Activated CD4-positive, CD25-positive, alpha-beta regulatory T cell (primary cell): ENCODE data around the gene PTPRK.

ENCODE experiments used
- DNase-seq, 4 experiments: peaks; one replicate each; lab custom pipeline; 2025; lab: John Stamatoyannopoulos, UW

Gene PTPRK

DNA sequence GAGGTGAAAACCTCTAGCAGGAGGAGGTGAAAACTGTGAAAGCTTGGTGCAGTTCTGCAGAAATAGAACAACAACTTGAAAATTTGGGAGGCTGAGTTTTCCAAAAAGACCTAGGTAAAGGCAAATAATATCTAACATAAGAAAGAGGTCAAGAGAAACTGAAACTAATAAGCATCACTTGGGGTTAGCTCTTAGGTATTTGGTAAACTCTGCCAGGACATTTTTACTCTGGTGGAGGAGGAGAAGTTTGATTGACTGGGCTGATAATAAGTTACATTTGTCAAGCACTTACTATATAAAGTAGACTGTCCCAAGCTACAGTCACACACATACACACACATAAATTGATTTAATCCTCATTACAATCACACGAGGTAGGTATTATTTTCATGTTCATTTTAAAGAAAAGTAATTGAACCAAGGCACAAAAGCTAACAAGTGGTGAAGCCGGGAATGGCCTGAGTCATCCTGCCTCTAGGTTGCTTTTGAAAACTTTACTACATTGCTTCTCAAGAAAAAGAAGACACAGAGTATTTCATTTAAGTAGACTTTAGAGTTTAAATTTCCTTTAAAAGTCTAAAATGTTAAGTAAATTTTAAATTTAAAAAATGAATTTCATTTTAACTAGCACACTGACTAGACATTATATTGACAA is 275.5 kb downstream of the PTPRK start:
- DNase-seq, result no peak

DNA sequence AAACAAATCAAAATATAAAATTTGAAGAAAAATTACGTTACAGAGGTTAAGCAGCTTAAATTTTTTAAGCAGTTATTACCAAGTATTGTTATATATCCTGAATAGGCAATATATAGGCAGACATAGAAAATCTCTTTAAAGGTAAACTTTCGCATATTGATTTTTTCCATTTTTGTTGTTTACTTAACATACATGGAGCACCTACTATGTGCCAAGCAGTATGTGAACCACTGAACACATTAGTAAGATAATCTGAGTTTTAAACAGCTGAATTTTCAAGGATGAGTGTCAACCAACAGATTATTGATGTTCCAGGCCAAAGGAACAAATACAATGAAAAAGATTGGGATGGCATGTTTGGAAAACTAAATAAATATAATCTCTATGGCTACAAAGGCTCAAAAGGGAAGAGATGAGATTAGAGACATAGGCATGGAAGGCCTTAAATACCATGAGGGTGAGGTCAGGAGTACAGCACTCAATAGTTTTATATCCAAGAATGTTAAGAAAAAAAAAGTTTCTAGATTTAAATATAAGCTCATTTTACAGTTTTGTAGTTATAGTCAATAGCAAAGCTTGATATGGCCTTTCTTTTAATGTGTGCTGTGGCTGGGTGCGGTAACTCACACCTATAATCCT is 277.5 kb downstream of the PTPRK start:
- DNase-seq, result no peak

DNA sequence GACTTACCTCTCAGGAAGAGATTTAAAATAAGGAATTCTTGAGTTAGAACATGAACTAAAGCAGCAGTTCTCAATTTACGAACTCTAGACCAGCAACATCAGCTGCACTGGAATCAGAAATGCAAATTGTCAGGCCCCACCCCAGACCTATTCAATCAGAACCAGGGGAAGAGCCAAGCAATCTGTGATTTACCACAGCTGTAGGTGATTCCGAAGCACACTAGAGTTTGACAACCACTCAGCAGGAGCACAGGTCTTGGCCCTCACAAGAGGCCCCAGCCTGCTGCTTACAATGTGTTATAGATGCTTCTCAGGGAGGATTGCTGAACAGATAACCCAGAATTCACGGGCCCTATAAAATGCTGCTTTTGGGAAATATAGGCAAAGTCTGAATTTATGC is 279.2 kb downstream of the PTPRK start:
- DNase-seq, result no peak

DNA sequence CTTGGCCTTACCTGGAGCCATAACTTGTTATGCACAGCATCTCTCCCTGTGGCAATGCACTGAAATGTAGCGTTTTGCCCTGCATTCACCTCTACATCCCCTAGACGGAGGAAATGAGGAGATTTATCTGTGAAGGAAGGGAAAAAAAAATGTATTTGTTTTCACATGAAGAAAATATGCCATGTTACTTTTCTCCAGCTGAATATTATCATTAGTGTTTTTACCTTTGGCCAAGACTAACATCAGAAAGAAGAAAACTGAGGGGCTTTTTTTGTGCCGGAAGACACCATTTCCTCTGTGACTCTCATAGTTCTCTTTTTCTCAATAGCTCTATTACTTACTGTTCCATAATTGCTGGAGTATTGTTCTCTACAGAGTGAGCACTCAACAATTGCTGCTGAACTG is 280.4 kb downstream of the PTPRK start:
- no peak for DNase-seq

DNA sequence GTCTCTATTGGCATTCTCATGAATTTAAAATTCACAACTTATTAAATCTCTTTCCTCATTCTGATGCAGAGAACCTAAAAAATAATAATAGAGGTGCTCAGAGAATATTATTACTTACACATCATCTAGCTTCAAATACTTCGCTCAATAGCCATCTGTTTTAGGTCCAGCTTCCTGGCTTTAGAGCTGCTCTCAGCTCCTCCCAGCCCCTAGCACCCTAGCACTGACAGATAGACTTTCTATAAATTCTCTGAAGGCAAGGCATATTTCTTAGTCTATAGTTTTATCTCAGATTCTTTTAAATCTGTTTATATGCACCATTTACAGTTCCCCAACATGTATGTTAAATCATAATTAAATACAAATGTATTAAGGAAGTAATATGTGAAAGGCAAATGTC is 281.3 kb downstream of the PTPRK start:
- no peak for DNase-seq

DNA sequence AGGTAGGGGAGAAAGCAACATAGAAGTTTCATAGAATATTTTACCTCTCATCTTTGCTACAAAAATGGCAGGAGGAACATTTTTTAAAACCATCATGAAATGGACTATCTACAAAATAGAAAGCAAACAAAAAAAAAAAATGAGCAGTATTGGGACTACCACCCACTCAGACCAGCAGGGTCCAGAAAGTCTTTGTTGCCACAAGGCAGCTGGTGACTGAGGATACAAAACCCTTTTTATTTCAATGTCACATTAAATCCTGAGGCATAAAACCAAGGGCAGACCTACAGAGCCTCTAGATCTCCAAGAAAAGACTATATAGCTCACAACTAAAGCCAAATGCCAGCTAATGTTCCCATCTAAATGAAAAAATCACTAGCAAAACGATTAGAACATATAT is 282.2 kb downstream of the PTPRK start:
- DNase-seq, result no peak

DNA sequence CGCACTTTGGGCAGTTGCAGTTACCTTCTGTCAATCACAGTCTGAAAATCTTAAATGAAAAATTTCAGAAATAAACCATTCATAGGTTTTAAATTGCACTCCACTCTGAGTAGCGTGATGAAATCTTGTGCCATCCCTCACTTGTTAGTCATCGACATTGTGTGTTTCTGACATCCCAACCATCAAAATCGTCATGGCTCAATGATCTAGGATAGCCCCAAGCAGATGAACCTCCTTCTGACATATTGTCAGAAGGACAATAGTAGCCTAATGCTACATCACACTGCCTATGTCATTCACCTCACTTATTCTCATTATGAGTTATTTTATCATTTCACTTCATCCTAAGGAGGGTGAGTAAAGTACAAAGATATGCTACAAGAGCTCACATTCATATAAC is 284.8 kb downstream of the PTPRK start:
- DNase-seq, result no peak

DNA sequence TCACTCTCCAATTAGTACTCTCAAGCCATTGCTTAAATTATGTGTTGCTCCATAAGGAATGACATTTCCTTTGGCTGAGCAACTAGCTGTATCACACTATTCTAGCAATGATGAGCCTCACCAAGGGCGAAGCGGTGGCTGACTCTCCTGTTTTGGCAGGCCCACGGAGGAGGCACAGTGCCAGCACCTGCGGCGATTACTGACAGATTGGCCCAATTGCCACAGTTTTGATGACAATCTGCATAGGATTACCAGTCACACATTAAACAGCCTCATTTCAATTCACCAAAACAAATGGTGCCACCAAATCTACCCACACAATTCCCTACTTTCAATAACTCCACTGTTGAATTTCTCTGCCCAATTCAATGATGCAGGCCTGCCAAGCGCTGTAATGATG is 286.9 kb downstream of the PTPRK start:
- no peak for DNase-seq

DNA sequence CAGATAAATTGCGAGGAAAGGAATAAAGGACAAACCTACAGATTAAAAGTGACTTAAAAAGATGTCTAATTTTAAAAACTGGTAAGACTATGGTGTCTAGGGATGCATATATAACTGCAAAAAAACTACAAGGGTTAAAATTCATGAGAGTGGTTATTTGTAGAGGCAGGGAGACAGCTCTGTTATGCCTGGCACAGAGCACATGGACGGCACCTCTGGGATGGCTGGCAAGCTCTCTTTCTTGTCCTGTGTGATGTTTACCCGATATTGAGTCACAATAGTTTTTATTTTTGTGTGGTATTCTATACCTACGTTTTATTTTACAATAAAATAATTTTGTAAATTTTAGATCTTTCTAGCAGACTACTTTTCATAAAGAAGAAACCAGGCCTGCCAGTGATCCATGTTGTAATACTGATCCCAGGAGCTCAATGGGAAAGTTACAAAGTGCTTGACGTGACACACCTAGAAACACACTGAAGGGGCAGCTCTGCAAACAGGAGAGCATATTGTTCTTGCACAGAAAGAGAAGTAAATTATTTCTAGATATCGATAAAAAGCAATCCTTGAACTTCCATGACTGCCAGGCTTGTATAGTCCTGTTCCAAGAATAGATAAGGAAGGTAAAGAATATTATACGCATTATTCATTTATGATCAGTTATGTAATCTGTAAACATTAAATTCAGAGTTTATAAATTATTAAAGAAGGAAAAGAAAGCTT is 290.0 kb downstream of the PTPRK start:
- no peak for DNase-seq

DNA sequence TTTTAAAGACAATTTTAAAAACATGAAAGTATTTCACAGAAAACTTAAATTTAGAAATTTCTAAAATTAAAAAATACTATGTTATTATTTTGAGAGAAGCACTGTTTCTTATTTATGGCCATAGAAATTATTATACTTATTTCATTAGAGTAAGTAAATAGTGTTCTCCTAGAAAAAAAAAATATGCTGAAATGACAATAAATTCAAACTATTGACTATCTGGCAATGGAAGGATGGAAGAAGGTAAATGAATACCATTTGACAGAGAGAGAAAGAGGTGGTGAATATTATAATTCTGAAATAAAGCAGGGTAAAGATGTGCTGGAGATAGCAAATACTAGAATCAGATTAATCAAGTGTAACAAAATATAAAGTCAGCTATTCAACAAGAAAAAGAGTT is 294.8 kb downstream of the PTPRK start:
- no peak for DNase-seq

DNA sequence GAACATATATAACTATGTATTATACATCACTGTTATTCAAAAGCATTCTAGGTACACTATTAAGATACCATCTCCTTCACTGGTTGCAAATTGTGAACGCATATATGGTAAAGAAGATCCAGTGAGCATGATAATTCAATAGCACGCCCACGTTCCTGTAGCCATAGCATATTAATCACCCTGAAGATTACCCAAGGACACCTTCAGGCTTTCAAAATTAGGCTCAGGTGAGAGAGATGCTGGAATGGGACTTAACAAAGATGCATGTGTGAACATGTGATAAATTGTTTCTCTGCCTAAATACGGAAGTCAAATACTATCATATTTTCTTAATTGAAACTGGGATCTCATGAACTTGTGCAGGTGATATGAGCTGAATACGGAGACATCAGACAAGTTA is 303.5 kb downstream of the PTPRK start:
- no peak for DNase-seq

DNA sequence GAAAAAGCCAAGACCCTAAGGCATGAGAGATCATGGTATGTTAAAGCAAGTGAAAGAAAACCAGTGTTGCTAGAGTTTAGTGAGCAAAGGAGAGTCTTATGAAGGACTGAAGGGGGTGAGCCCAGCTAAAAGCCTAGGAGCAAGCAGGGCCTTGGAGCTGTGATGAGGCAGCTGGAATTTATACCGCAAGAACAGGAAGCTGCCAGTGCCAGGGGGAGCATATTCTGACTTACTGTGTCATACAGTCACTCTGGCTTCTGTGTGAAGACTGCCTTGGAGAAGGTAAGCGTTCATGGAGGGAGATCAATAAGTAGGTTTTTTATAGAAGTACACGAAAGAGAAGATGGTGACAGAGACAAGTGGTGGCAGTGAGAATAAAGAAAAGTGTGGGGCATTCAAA is 310.6 kb downstream of the PTPRK start:
- no peak for DNase-seq

DNA sequence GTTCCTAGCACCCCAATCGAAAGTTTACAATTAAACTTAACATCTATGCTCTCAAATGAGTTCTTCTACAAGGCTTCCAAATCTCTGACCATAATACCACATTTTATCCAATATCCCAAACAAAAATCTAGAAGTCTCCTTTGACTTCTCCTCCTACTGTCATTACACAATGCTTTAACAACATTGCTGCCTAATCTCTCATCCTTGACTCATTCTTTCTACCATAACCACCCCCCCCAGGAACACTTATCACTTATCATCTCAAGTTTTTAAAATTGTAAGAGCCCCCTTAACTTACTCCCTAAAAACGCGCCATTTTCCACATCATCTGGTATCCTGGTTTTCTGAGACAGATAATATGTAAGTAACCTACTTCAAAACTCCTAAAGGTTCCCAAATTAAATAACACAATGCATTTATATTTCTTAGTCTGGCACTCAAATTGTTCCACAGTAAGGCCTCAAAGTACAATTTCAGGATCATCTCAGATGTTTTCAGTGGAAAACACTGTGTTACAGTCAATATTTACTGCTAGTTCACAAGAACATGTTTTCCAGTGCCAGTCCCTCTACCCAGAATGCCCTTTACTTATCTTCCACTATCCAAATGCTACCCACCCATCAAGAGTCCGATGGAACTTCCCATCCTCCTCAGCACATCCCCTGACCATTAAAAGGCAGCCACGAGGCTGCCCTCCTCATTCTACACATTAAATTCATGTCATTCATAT is 311.4 kb downstream of the PTPRK start:
- DNase-seq, result no peak

DNA sequence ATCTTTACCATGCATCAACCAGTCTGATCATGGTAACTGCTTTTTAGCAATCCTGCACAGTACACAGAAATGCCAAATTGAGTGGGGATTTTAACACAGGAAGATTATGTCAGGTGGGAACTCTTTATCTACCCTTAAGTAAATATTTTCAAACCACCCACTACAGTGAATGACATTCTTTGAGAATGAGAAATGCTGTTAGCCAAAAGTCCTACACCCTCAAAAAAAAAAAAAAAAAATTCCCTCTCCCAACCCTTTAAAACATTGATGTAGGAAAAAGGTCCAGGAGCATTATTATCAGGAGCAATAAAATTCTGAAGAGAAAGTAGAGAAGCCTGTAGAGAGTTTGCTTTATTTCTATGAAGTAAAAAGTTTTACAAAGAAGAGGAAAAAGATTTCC is 312.3 kb downstream of the PTPRK start:
- no peak for DNase-seq

DNA sequence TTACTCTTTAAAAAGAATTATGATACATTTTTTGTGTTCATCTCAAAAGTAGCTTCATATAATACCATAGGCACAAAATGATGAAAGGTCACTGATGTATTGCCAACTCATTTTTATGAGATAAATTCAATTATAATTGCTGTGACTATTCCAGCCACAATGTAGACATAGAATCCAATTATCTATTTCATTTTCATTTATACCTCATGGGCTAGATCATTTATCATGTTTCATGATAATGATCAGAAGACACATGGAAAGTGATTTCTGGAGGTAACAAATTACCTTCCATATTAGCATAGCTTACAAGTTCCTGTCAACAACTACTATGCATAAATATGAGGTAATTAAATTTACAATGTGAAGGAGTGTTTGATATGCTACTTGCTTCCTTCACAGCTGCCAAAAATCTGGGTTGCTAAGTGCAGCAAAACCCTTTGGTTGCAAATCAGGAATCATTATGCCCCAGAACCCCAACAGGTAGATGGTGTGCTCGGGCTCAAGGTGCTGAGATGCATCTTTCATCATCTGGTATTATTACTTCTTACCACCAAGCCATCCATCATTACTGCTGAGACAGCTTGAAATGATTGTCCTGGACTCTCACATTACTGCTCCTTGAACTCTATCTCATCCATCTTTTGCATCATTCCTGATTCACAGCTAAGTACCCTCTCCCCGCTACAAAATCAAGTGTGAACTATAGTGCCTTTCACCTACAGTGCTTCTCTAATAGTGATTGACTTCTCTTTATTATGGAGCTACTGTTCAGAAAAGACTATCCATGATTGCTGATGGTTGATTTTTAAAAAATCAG is 313.6 kb downstream of the PTPRK start:
- no peak for DNase-seq

DNA sequence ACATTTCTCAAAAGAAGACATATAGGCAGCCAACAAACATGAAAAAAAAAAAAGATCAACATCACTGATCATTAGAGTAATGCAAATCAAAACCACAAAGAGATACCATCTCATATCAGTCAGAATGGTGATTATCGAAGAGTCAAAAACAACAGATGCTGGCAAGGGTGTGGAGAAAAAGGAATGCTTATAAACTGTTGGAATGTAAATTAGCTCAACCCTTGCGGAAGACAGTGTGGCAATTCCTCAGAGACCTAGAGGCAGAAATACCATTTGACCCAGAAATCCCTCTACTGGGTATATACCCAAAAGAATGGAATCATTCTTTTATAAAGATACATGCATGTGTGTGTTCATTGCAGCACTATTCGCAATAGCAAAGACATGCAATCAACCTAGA is 315.8 kb downstream of the PTPRK start:
- DNase-seq, result no peak

DNA sequence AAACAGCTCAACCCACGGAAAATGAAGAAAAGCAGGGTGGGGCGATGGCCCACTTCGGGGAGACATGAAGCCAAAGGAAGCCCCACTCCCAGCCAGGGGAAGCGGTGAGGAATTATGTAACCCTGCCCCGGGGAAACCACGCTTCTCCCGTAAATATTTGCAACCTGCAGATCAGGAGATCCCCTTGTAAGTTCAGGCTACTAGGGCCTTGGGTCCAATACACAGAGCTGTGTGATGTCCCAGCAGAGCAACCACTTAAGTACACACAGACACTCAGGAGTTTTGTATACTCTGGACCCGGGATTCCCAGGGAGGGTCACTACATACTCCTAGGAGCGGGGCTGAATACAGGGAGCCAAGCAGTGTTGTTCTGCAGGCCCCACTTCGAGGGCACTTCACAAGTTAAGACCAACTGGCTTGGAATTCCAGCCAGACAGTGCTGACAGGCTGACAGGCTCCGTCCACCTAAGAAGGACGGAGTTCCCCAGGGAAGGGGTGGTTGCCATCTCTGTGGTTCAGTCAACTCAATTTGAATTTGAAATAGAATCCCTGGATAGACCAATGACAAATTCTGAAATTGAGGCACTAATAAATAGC is 318.1 kb downstream of the PTPRK start:
- no peak for DNase-seq

DNA sequence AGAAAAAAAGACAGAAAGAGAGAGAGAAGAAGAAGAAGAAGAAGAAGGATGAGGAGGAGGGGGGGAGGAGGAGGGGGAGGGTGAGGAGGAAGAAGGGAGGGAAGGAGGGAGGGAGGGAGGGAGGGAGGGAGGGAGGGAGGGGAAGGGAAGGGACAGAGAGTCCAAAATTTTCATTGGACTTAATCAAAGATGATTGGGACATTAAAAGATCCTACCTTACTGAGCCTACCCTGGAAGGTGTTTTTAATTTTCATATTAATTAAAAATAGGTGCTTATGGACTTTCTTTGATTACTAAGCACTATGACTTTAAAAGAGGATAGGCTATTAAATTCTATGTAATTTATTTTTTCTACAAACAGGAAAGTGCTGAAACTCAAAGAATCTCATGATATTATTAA is 319.6 kb downstream of the PTPRK start:
- no peak for DNase-seq

DNA sequence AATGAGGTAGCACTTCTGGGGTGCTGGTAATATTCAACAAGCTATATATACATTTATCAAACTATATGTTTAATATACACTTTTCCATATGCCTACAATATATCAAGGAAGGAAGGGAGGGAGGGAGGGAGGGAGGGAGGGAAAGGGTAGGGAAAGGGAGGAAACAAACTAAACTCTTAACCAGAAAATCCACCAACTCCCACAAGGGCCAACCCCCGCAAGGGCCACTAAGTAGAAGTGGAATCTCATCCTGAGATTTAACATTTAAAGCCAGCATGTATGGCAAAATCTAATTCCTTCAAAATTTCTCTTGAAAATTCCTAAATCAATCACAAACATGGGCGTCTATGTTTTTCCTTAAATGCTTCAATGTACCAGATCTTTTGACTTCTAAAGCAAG is 320.9 kb downstream of the PTPRK start:
- no peak for DNase-seq

DNA sequence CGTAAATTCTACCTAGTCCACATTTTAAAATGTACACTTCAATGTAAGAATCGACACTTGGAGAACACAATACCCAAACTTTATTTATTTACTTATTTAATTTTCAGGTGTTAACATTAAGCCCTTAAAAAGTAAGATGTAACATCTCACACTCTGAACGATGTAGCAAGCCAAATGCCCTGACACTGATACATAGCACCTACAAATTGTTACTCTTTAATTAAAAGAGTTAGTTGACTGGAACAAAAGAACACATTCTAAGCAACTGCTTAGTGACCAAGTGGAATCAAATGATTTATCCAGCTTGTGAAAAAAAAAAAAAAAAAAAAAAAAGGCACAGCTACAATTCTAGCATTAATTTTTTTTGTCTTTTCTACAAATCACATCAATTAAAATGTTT is 327.4 kb downstream of the PTPRK start:
- DNase-seq, result no peak

DNA sequence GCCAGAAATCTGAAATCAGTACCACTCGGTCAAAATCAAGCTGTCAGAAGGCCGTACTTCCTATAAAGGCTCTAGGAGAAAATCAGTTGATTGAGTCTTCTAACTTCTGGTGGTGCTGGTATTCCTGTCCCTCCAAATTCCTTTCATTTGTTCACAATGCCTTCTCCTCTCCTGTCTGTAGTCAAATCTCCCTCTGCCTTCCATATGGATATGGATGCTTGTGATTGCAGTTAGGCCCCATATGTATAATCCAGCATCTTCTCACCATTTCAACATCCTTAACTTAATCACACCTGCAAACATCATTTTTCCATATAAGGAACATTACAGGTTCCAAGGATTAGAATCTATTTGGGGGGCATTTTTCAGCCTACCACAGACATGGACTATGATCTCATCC is 331.7 kb downstream of the PTPRK start:
- DNase-seq, result no peak

DNA sequence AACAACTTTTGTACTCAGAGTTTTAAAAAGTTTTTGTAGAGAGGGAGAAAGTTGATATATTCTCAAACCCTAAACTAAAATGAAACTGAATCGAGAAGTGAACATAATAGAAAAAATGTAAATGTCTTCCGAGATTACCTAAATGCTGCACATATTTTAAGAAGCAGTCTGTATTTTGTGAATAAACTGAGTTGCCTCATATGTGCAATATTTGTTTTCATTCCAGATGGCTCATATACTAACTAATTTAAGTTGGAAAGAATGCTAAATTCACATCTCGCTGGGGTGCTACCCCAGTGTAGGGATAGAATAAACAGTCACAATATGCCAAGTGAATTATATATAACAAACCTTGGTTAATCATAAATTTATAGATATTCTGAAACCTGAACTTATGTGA is 333.7 kb downstream of the PTPRK start:
- no peak for DNase-seq
